ENCODE results near the gene ATF3.

ATF3 gene

DNA sequence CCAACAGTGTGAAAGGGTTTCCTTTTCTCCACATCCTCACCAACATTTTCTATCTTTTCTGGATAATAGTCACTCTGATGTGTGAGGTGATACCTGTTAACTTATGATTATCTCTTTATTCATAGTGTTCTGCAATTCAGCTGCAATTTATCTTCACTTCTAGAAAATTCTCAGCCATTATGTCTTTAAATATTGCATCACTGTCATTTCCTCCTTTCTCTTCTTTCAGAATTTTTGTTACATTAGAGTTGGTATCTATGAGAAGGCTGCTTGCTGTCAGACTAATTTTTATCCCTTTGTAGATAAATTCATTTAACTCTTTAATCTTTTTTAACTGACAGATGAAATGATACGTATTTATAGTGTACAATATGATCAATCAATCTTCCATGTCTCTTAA, 30.5 kb upstream of the ATF3 start:
- no peak for DNase-seq (ENCODE audit: low spot score)
- TF ChIP-seq, protein P1, sequence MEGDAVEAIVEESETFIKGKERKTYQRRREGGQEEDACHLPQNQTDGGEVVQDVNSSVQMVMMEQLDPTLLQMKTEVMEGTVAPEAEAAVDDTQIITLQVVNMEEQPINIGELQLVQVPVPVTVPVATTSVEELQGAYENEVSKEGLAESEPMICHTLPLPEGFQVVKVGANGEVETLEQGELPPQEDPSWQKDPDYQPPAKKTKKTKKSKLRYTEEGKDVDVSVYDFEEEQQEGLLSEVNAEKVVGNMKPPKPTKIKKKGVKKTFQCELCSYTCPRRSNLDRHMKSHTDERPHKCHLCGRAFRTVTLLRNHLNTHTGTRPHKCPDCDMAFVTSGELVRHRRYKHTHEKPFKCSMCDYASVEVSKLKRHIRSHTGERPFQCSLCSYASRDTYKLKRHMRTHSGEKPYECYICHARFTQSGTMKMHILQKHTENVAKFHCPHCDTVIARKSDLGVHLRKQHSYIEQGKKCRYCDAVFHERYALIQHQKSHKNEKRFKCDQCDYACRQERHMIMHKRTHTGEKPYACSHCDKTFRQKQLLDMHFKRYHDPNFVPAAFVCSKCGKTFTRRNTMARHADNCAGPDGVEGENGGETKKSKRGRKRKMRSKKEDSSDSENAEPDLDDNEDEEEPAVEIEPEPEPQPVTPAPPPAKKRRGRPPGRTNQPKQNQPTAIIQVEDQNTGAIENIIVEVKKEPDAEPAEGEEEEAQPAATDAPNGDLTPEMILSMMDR (IDR thresholded peaks at IDR 0.05; ENCODE audit: borderline replicate concordance, control extremely low read depth, extremely low read depth, insufficient read depth, missing control alignments): no peak
- in situ Hi-C loops (cut with MboI; ENCODE audit: low sequenced_read_pairs, unreplicated experiment): no loop called here

DNA sequence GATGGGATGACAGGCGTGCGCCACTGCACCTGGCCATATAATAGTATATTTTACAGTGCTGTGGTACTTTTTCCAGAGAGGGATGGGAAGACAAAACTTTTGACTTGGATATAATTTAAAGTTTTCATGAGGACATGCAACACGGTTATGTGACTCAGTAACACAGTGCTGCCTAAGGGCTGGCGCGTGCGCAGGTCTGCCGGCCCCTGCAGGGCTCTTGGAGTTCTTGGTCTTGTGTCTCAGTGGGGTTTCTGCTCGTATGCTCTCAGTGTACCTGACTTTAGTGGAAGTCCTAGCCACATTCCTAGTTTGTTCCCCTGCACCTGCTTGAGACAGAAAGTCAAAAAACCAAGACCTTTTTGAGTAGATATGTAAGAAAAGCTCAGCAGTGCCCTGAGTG, 27.5 kb upstream of the ATF3 start:
- in situ Hi-C loops (cut with MboI; ENCODE audit: low sequenced_read_pairs, unreplicated experiment): no loop called here
- TF ChIP-seq, protein P1 (IDR thresholded peaks at IDR 0.05; ENCODE audit: borderline replicate concordance, control extremely low read depth, extremely low read depth, insufficient read depth, missing control alignments): no peak
- DNase-seq (ENCODE audit: low spot score): no peak

DNA sequence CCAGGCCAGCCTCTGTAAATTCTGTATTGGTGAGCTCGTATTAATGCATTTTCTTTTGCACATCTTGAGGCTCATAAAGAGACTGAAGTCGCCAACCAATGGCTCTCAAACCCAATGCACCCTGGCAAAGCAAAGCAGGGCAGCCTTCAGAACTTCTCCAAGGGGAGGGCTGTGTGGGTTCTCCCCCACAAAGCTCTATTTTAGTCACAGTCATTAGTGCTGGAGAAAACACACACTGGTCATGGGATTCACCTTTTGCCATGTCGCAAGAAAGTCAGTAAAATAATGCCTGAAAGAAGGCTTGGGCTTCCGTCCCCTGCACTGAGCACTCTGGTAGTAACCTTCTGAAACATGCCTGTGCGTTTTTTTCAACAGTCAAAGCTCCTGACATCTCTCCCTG, 26.3 kb upstream of the ATF3 start:
- TF ChIP-seq, protein P1 (IDR thresholded peaks at IDR 0.05; ENCODE audit: borderline replicate concordance, control extremely low read depth, extremely low read depth, insufficient read depth, missing control alignments): no peak
- in situ Hi-C loops (cut with MboI; ENCODE audit: low sequenced_read_pairs, unreplicated experiment): no loop called here
- DNase-seq (ENCODE audit: low spot score): no peak

DNA sequence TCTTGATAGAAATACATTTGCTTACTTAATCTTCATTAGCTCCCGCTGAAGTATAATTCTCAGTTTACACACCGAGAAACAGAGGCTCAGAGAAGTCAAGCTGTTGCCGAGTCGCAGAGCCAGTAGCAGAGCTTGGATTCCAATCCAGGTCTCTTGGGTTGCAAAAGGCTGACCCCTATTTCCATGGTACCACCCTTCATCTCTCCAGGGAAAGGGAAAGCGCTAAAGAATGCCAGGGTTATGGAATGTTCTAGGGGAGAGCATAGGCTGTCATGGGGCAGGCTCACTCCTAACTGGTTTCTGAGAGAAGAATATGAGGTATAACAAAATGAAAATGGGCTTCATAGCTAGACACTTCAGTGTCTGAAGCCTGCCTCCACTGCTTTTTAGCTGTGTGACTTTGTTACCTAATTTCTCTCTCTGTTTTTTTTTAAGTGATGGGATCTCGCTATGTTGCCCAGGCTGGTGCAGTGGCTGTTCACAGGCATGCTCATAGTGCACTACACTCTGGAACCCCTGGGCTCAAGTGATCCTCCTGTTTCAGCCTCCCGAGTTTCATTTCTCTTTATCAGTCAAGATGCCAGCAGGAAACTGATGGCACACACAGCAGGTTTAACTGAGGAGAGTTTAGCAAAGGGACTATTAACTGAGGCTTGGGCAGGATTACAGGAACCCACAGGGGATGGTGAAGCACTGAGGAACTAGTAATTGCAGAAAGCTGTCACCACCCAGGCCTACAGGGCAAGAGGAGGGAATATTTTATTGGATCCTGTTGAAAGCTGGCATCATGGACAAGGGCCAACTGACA, 25.5 kb upstream of the ATF3 start:
- in situ Hi-C loops (cut with MboI; ENCODE audit: low sequenced_read_pairs, unreplicated experiment): no loop called here
- no peak for DNase-seq (ENCODE audit: low spot score)
- TF ChIP-seq, protein P1 (IDR thresholded peaks at IDR 0.05; ENCODE audit: borderline replicate concordance, control extremely low read depth, extremely low read depth, insufficient read depth, missing control alignments): no peak

DNA sequence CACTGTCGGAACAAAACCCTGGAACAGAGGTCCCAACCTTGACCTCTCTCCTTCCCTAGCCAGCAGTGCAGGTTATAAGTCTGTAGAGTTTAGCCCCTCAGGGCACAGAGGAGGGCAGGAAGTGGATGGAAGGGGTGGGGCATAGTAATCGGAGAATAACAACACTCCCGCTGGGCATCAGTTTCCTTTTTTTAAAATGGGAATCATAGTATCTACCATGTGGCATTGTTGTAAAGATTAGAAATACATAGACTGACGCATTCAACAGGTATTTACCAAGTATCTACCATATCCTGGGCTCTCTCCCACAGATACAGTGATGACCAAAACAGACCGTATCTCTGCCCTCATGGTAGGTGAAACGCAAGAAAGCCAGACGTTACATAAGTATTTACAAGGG, 24.9 kb upstream of the ATF3 start:
- DNase-seq (ENCODE audit: low spot score): no peak
- TF ChIP-seq, protein P1 (IDR thresholded peaks at IDR 0.05; ENCODE audit: borderline replicate concordance, control extremely low read depth, extremely low read depth, insufficient read depth, missing control alignments): no peak
- in situ Hi-C loops (cut with MboI; ENCODE audit: low sequenced_read_pairs, unreplicated experiment): no loop called here

DNA sequence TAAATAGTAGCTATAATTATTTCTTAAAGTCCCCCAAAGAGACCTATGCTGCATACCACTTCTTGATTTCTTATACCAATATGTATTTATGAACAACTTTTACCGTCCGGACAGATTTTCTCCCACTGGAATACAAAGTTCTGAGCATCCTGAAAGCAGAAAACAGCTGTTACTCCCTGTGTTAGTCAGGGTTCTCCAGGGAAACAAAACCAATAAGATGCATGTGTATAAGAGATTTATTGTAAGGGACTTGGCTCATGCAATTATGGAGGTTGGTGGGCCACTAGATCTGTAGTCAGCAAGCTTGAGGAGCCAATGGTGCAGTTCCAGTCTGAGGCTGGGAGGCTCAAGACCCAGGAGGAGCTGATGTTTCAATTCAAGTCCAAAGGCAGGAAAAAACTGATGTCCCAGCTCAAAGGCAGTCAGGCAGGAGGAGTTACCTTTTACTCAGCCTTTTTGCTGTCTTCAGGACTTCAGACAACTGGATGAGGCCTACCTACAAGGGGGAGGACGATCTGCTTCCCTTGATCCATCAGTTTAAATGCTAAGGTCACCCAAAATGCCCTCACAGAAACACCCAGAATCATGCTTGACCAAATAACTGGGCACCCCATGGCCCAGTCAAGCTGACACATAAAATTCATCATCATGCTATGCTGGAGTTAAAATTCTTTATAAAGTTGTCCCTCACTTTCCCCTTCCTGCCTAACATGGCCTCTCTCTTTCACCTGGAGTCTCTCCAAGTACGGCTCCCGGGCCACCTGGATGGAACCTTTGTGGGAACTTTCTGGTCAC, 24.3 kb upstream of the ATF3 start:
- TF ChIP-seq, protein P1 (IDR thresholded peaks at IDR 0.05; ENCODE audit: borderline replicate concordance, control extremely low read depth, extremely low read depth, insufficient read depth, missing control alignments): no peak
- DNase-seq (ENCODE audit: low spot score): no peak
- in situ Hi-C loops (cut with MboI; ENCODE audit: low sequenced_read_pairs, unreplicated experiment): no loop called here

All from GM13976 (cell line).